Caco-2 (cell line): Measurements from ENCODE around the gene DDX39B. TPM values are rescaled to one million over a fixed set of nuclear protein-coding genes. Genes with fewer than 3 reads are reported as not detected.

Experiments used
- BruUV-seq: library from RNA; stranded (reverse); fragments of 400-500 nt; replicated peaks from 2 replicates; lab custom pipeline; 2021; lab: Mats Ljungman, UMichigan
- CTCF ChIA-PET: fragments of 300-600 bp; sonication (Branson Sonifier 250); formaldehyde crosslinking; loops from one replicate; lab custom pipeline; 2022; ENCODE audit warnings: antibody characterized with exemption; lab: Charles Lee
- POLR2A ChIA-PET: fragments of 300-600 bp; sonication (Branson Sonifier 250); formaldehyde crosslinking; loops from one replicate; lab custom pipeline; 2022; ENCODE audit warnings: antibody characterized with exemption; lab: Charles Lee
- DNase-seq, 2 experiments: peaks; one replicate each; pipeline versions ENCODE4 v3.0.0 to v3.0.0-alpha.2; 2020 to 2022
- H3K27me3 ChIP-seq: replicated peaks from 2 replicates; pipeline ENCODE4 v1.6.0; 2011; ENCODE audit warnings: low read length; ENCODE audit not compliant: control insufficient read depth, insufficient read depth
- H3K36me3 ChIP-seq: 2 replicates; pipeline ENCODE4 v1.5.1; 2011; ENCODE audit warnings: low read length; ENCODE audit not compliant: control insufficient read depth, insufficient read depth
- H3K4me1 ChIP-seq: fragments of 250-450 bp; sonication (Bioruptor Pico); 2 replicates; pipeline ENCODE4 v1.5.1; 2020; ENCODE audit warnings: mild to moderate bottlenecking
- H3K4me3 ChIP-seq: 2 replicates; pipeline ENCODE4 v1.5.1; 2011; ENCODE audit warnings: low read depth, mild to moderate bottlenecking, control low read depth, low read length
- H3K9me3 ChIP-seq: fragments of 250-450 bp; sonication (Bioruptor Pico); 2 replicates; pipeline ENCODE4 v1.5.1; 2020; ENCODE audit warnings: mild to moderate bottlenecking, moderate library complexity
- H3K27ac Mint-ChIP-seq: one replicate; pipeline ENCODE4 v1.8.0; 2022; ENCODE audit warnings: mixed read lengths; ENCODE audit not compliant: unreplicated experiment
- H3K27me3 Mint-ChIP-seq: one replicate; pipeline ENCODE4 v1.8.0; 2022; ENCODE audit warnings: mixed read lengths; ENCODE audit not compliant: insufficient read depth, unreplicated experiment
- H3K36me3 Mint-ChIP-seq: one replicate; pipeline ENCODE4 v1.8.0; 2022; ENCODE audit warnings: mild to moderate bottlenecking, mixed read lengths; ENCODE audit not compliant: insufficient read depth, unreplicated experiment
- H3K4me1 Mint-ChIP-seq: one replicate; pipeline ENCODE4 v1.8.0; 2022; ENCODE audit warnings: low read depth, mixed read lengths; ENCODE audit not compliant: unreplicated experiment
- H3K4me3 Mint-ChIP-seq: one replicate; pipeline ENCODE4 v1.8.0; 2022; ENCODE audit warnings: mild to moderate bottlenecking, moderate library complexity, mixed read lengths; ENCODE audit not compliant: unreplicated experiment
- H3K9me3 Mint-ChIP-seq: one replicate; pipeline ENCODE4 v1.8.0; 2022; ENCODE audit warnings: mixed read lengths; ENCODE audit not compliant: unreplicated experiment
- intact Hi-C: fragments of 100-400 bp; cut with micrococcal nuclease; formaldehyde crosslinking; loops from one replicate; pipeline ENCODE4 v1.10.0; 2022; ENCODE audit not compliant: unreplicated experiment
- total RNA-seq: library from RNA; stranded (reverse); gene quantifications from 2 replicates; pipeline ENCODE4 v1.2.3, GENCODE V29; 2022
- TF ChIP-seq, protein P1 (sequence below), 2 experiments: fragments of 200-600 bp in 1 of 2; IDR thresholded peaks; 1 replicate in 1 of 2; 2 replicates in 1 of 2; pipeline versions ENCODE4 v1.5.1 to v1.8.0; 2011 to 2022; ENCODE audit warnings: antibody characterized with exemption in 1 of 2, control low read depth in 1 of 2, inconsistent platforms in 1 of 2, low read depth in 1 of 2, low read length in 1 of 2, mild to moderate bottlenecking in 1 of 2, moderate library complexity in 1 of 2; ENCODE audit not compliant: insufficient read depth in 1 of 2, severe bottlenecking in 1 of 2, unreplicated experiment in 1 of 2

The DDX39B gene
- total RNA-seq, 1 experiment from 2014 or later, result 416 TPM

DNA sequence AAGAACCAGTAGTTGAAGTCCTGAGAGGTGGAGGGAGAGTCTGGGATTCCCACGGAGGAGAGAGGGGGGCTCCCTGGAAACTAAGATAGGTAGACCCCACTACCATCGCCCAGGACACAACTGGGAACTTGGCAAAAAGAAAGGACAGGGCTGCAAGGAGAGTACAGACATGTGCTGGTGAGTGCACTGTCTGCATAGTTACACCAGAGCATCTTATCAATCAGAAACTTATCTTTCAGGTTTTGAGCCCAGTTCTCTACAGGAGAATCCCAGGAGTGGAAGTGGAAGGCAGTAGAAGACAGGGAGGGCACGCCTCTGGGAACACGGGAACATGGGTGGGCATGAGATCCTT, 17.8 kb upstream of the DDX39B start:
- peaks cover 20% of the 10 kb centered on the region for H3K36me3 Mint-ChIP-seq
- peaks cover 4% of the 10 kb centered on the region; the same call in 1 of the 2 replicates for H3K4me1 ChIP-seq
- DNase-seq, result no peak
- no TSS peak for BruUV-seq
- TF ChIP-seq, protein P1, sequence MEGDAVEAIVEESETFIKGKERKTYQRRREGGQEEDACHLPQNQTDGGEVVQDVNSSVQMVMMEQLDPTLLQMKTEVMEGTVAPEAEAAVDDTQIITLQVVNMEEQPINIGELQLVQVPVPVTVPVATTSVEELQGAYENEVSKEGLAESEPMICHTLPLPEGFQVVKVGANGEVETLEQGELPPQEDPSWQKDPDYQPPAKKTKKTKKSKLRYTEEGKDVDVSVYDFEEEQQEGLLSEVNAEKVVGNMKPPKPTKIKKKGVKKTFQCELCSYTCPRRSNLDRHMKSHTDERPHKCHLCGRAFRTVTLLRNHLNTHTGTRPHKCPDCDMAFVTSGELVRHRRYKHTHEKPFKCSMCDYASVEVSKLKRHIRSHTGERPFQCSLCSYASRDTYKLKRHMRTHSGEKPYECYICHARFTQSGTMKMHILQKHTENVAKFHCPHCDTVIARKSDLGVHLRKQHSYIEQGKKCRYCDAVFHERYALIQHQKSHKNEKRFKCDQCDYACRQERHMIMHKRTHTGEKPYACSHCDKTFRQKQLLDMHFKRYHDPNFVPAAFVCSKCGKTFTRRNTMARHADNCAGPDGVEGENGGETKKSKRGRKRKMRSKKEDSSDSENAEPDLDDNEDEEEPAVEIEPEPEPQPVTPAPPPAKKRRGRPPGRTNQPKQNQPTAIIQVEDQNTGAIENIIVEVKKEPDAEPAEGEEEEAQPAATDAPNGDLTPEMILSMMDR (IDR thresholded peaks at IDR 0.05; ENCODE audit: insufficient read depth in 1 of 2, low read depth in 1 of 2, low read length in 1 of 2, severe bottlenecking in 1 of 2, unreplicated experiment in 1 of 2), result no peak
- H3K36me3 ChIP-seq, result no peaks in the 10 kb centered on the region; the same call in 1 of the 2 replicates
- no peaks in the 10 kb centered on the region for H3K27me3 Mint-ChIP-seq
- H3K27me3 ChIP-seq, result no peaks in the 10 kb centered on the region
- H3K4me3 ChIP-seq, result no peak overlapping the region
- no peaks in the 10 kb centered on the region for H3K9me3 Mint-ChIP-seq
- peak overlapping the region; percentile 43 for H3K27ac Mint-ChIP-seq
- intact Hi-C loops, result no loop called here
- CTCF ChIA-PET, result no interaction called here
- POLR2A ChIA-PET, result no interaction called here
- no peaks in the 10 kb centered on the region for H3K4me1 Mint-ChIP-seq
- H3K4me3 Mint-ChIP-seq, result no peak overlapping the region
- no peaks in the 10 kb centered on the region for H3K9me3 ChIP-seq

DNA sequence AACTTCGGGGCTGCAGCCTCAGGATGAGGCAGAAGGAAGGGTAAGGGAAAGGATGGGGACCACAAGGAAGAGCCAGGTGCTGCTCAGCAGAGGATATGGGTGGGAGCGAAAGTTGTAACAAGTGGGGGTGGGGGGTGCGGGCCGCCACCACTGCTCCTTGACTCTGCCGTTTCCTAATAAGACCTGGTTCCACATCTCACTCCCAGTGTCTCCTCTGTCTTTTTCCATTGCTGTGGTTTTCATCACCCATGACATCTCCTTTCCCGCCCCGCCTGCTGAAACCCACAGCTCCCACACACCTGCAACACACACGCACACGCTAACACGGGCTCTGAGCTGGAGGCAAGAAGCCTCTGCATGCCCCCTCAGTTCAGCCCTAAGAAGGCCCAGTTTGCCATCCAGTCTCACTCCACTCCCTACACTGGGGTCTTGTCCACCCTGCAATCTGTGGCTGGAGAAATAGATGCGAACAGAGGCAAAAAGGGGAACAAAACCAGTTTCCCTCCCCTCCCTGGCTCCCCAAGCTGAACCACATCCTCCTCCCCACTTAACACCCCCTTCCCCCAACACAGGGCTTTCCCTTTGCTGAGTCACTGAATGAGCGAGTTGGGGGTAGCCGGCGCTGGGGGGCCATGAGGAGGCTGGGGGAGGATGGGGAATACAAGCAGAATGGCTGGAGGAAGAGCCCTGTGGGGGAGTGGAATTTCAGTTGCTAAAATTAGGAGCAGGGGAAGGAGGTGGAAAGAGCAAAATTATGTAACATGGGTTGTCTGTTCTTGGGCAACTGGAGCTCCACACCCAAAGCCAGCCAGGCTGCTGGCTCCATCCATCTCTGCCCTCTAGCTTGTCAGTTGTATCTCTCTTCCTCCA, 17.1 kb upstream of the DDX39B start:
- ChIA-PET CTCF (no interaction called here), POLR2A (no interaction called here)
- DNase-seq, result no peak
- H3K36me3 Mint-ChIP-seq, result peaks cover 20% of the 10 kb centered on the region
- H3K9me3 Mint-ChIP-seq, result no peaks in the 10 kb centered on the region
- no peak overlapping the region for H3K27ac Mint-ChIP-seq
- H3K4me1 ChIP-seq, result peaks cover 4% of the 10 kb centered on the region; the same call in 1 of the 2 replicates
- no TSS peak for BruUV-seq
- no peak overlapping the region for H3K4me3 Mint-ChIP-seq
- intact Hi-C loops, result no loop called here
- H3K4me3 ChIP-seq, result no peak overlapping the region
- TF ChIP-seq, protein P1 (IDR thresholded peaks at IDR 0.05; ENCODE audit: insufficient read depth in 1 of 2, low read depth in 1 of 2, low read length in 1 of 2, severe bottlenecking in 1 of 2, unreplicated experiment in 1 of 2), result no peak
- no peaks in the 10 kb centered on the region for H3K27me3 ChIP-seq
- no peaks in the 10 kb centered on the region; the same call in 1 of the 2 replicates for H3K36me3 ChIP-seq
- H3K27me3 Mint-ChIP-seq, result no peaks in the 10 kb centered on the region
- H3K9me3 ChIP-seq, result no peaks in the 10 kb centered on the region
- H3K4me1 Mint-ChIP-seq, result no peaks in the 10 kb centered on the region

DNA sequence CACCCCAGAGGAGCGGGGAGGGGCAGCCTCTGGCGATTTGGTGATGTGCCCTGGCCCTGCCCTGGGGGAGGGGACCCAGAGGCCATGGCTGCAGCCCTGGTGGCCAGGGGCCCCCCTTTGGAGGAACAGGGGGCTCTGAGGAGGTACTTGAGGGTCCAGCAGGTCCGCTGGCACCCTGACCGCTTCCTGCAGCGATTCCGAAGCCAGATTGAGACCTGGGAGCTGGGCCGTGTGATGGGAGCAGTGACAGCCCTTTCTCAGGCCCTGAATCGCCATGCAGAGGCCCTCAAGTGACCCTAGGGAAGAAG, 16.5 kb upstream of the DDX39B start:
- no peaks in the 10 kb centered on the region; the same call in 1 of the 2 replicates for H3K36me3 ChIP-seq
- Mint-ChIP-seq H3K27me3 (no peaks in the 10 kb centered on the region), H3K4me3 (no peak overlapping the region), H3K27ac (no peak overlapping the region), H3K9me3 (no peaks in the 10 kb centered on the region), H3K36me3 (peaks cover 20% of the 10 kb centered on the region), H3K4me1 (no peaks in the 10 kb centered on the region)
- H3K27me3 ChIP-seq, result no peaks in the 10 kb centered on the region
- DNase-seq, result no peak
- ChIA-PET CTCF (no interaction called here), POLR2A (no interaction called here)
- TF ChIP-seq, protein P1 (IDR thresholded peaks at IDR 0.05; ENCODE audit: insufficient read depth in 1 of 2, low read depth in 1 of 2, low read length in 1 of 2, severe bottlenecking in 1 of 2, unreplicated experiment in 1 of 2), result no peak
- peaks cover 4% of the 10 kb centered on the region; the same call in 1 of the 2 replicates for H3K4me1 ChIP-seq
- no peaks in the 10 kb centered on the region for H3K9me3 ChIP-seq
- no TSS peak for BruUV-seq
- intact Hi-C loops, result no loop called here
- no peak overlapping the region for H3K4me3 ChIP-seq
